Measurements from ENCODE around the gene TMED10.

DNA sequence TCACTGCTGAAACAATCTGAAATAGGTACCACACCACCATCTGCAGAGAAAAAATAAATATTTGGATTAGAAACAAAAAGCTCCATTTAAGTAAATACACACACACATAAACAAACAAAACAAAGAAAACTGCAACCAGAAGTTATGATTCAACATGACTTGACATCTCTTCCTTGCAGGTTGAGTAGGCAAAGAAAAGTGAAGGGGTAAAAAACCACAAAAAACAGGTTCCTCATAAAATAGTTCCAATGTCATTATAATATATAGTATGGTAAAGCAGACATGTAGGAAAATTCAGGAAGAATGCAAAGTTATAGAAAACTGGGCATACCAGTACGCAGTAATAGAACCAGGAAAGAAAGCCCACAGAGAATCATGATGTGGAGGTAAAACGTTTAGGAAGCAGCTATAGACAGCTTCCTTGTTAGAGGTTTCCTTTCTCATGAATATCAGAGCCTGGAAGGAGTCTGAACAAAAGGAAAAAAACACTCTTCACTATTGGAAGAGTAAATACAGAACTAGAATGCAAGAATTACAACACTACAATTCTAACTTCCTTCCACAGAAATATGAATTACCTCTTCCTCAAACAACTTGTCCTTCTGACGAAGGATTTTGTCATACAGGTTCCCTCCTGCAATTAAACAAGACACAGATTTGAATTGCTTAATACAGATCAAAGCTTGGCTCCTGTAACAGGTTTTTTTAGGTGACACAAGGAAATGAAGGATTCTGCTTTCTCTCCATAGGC, 55.7 kb downstream of the TMED10 start:
- TF ChIP-seq, protein P1, sequence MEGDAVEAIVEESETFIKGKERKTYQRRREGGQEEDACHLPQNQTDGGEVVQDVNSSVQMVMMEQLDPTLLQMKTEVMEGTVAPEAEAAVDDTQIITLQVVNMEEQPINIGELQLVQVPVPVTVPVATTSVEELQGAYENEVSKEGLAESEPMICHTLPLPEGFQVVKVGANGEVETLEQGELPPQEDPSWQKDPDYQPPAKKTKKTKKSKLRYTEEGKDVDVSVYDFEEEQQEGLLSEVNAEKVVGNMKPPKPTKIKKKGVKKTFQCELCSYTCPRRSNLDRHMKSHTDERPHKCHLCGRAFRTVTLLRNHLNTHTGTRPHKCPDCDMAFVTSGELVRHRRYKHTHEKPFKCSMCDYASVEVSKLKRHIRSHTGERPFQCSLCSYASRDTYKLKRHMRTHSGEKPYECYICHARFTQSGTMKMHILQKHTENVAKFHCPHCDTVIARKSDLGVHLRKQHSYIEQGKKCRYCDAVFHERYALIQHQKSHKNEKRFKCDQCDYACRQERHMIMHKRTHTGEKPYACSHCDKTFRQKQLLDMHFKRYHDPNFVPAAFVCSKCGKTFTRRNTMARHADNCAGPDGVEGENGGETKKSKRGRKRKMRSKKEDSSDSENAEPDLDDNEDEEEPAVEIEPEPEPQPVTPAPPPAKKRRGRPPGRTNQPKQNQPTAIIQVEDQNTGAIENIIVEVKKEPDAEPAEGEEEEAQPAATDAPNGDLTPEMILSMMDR (IDR thresholded peaks at IDR 0.05) = no peak
- TF ChIP-seq POLR2A (IDR thresholded peaks at IDR 0.05) = no peak
